Tibial nerve (tissue), 4 donors: ENCODE measurements around the gene PTGR1. TPM values are rescaled to one million over a fixed set of nuclear protein-coding genes. Genes with fewer than 3 reads are reported as not detected.

ENCODE experiments used
- DNase-seq, 2 donors: peaks; one replicate each; pipeline ENCODE4 v3.0.0-alpha.2; 2019; ENCODE audit warnings: low spot score in 2 of 2
- H3K27ac ChIP-seq, 4 donors: fragments of 200-600 bp; sonication (generic) in 3 of 4; one replicate each; pipeline ENCODE4 v1.5.1; 2017 to 2019; ENCODE audit warnings: mild to moderate bottlenecking in 1 of 4
- H3K27me3 ChIP-seq, 2 donors: fragments of 200-600 bp; sonication (generic) in 1 of 2; one replicate each; pipeline versions ENCODE4 v1.5.1 to v1.6.0; 2017 to 2019
- H3K36me3 ChIP-seq, 3 donors: fragments of 200-600 bp; sonication (generic); one replicate each; pipeline ENCODE4 v1.5.1; 2018 to 2019
- H3K4me1 ChIP-seq, 4 donors: fragments of 200-600 bp; sonication (generic) in 3 of 4; one replicate each; pipeline ENCODE4 v1.5.1; 2017 to 2019
- H3K4me3 ChIP-seq, 4 donors: fragments of 200-600 bp; sonication (generic) in 3 of 4; one replicate each; pipeline ENCODE4 v1.5.1; 2017 to 2019; ENCODE audit warnings: mild to moderate bottlenecking in 1 of 4, moderate library complexity in 1 of 4
- H3K9me3 ChIP-seq, 4 donors: fragments of 200-600 bp; sonication (generic) in 3 of 4; one replicate each; pipeline ENCODE4 v1.5.1; 2017 to 2019
- CTCF ChIP-seq, 5 experiments: fragments of 200-600 bp in 3 of 5; fragments of 450-650 bp in 2 of 5; sonication (generic) in 3 of 5; IDR thresholded peaks; one replicate each; pipeline ENCODE4 v1.5.1; 2016 to 2019; ENCODE audit warnings: antibody characterized with exemption in 5 of 5, mild to moderate bottlenecking in 3 of 5, moderate library complexity in 2 of 5
- EP300 ChIP-seq, 2 donors: sonication (generic); formaldehyde crosslinking; IDR thresholded peaks; one replicate each; pipeline ENCODE4 v1.6.1; 2017; ENCODE audit warnings: antibody characterized with exemption in 2 of 2, mild to moderate bottlenecking in 1 of 2
- POLR2A ChIP-seq, 2 donors: fragments of 450-650 bp; IDR thresholded peaks; one replicate each; pipeline ENCODE4 v1.6.1; 2017; ENCODE audit warnings: antibody characterized with exemption in 2 of 2, mild to moderate bottlenecking in 2 of 2, moderate library complexity in 2 of 2
- WGBS, 2 donors: methylation state at CpG; one replicate each; pipeline ENCODE4 v1.1.5; 2018; 5-methylcytosine and 5-hydroxymethylcytosine counted together
- total RNA-seq, 4 donors: library from RNA; depleted of rRNA; stranded (reverse); fragments of >200 nt; gene quantifications; one replicate each; pipeline ENCODE4 v1.1.0, GENCODE V29; 2016

The PTGR1 gene
- total RNA-seq, 4 donors from 2014 or later, result 25.7 to 58.8 (median 30.7) TPM

- H3K4me3 ChIP-seq, result no peak overlapping the region
- DNase-seq, result no peak
- peaks cover 0 to 100% (median 3%) of the 10 kb centered on the region in 3 donors for H3K36me3 ChIP-seq
- H3K9me3 ChIP-seq, result peaks cover 0 to 76% (median 11%) of the 10 kb centered on the region in 4 donors
- WGBS, 2 donors, result 91 to 96% methylated on average over 5 of the region's 5 CpGs
- no peak overlapping the region for H3K27ac ChIP-seq
- TF ChIP-seq EP300 (IDR thresholded peaks at IDR 0.05), result no peak
- no peak for TF ChIP-seq CTCF (IDR thresholded peaks at IDR 0.05)
- TF ChIP-seq POLR2A (IDR thresholded peaks at IDR 0.05), result no peak
- no peaks in the 10 kb centered on the region for H3K27me3 ChIP-seq
- H3K4me1 ChIP-seq, result no peaks in the 10 kb centered on the region
Measured at GRCh38 chr9:111533099-111533790, 66.2 kb downstream of the PTGR1 start.

- 99 to 100% methylated on average over 4 of the region's 4 CpGs for WGBS, 2 donors
- no peaks in the 10 kb centered on the region for H3K27me3 ChIP-seq
- no peak for DNase-seq
- no peaks in the 10 kb centered on the region for H3K4me1 ChIP-seq
- no peak overlapping the region for H3K4me3 ChIP-seq
- peaks cover 0 to 62% (median 5%) of the 10 kb centered on the region in 4 donors for H3K9me3 ChIP-seq
- H3K36me3 ChIP-seq, result peaks cover 0 to 96% (median 0%) of the 10 kb centered on the region in 3 donors
- TF ChIP-seq POLR2A (IDR thresholded peaks at IDR 0.05), result no peak
- TF ChIP-seq CTCF (IDR thresholded peaks at IDR 0.05), result no peak
- no peak for TF ChIP-seq EP300 (IDR thresholded peaks at IDR 0.05)
- no peak overlapping the region for H3K27ac ChIP-seq
Measured at GRCh38 chr9:111531716-111532115, 67.7 kb downstream of the PTGR1 start.

GRCh38 chr9:111529787-111530186 lies 69.7 kb downstream of the PTGR1 start:
- Histone ChIP-seq H3K4me1 (peaks cover 0 to 14% (median 4%) of the 10 kb centered on the region in 4 donors), H3K27ac (no peak overlapping the region), H3K27me3 (no peaks in the 10 kb centered on the region), H3K9me3 (peaks cover 0 to 42% (median 5%) of the 10 kb centered on the region in 4 donors), H3K4me3 (no peak overlapping the region), H3K36me3 (peaks cover 0 to 76% (median 0%) of the 10 kb centered on the region in 3 donors)
- no peak for DNase-seq
- no peak for TF ChIP-seq EP300 (IDR thresholded peaks at IDR 0.05)
- TF ChIP-seq POLR2A (IDR thresholded peaks at IDR 0.05), result no peak
- TF ChIP-seq CTCF (IDR thresholded peaks at IDR 0.05), result no peak
- 29 to 34% methylated on average over 2 of the region's 2 CpGs for WGBS, 2 donors

GRCh38 chr9:111527347-111527746 lies 72.1 kb downstream of the PTGR1 start:
- Histone ChIP-seq H3K36me3 (peaks cover 0 to 52% (median 0%) of the 10 kb centered on the region in 3 donors), H3K27ac (no peak overlapping the region), H3K4me3 (no peak overlapping the region), H3K4me1 (peaks cover 0 to 16% (median 4%) of the 10 kb centered on the region in 4 donors), H3K9me3 (peaks cover 0 to 20% (median 0%) of the 10 kb centered on the region in 4 donors), H3K27me3 (no peaks in the 10 kb centered on the region)
- no peak for DNase-seq
- WGBS, 2 donors, result 78 to 87% methylated on average over 2 of the region's 2 CpGs
- no peak for TF ChIP-seq CTCF (IDR thresholded peaks at IDR 0.05)
- TF ChIP-seq POLR2A (IDR thresholded peaks at IDR 0.05), result no peak
- no peak for TF ChIP-seq EP300 (IDR thresholded peaks at IDR 0.05)
